Keratinocyte (primary cell): ENCODE data around the gene TNPO3. TPM values are rescaled to one million over a fixed set of nuclear protein-coding genes. Genes with fewer than 3 reads are reported as not detected.

Experiments used
- DNase-seq: peaks from one replicate; pipeline ENCODE4 v3.0.0-alpha.2; 2011; ENCODE audit warnings: low read depth, missing footprints, low spot score
- FAIRE-seq: peaks from 2 replicates; lab custom pipeline; 2011; peaks lifted over from hg19 to GRCh38; lab: Jason Lieb, UNC
- H2AFZ ChIP-seq: 2 replicates; pipeline ENCODE4 v1.6.0; 2012; ENCODE audit warnings: low read length, control low read depth, inconsistent platforms; ENCODE audit not compliant: control insufficient read depth
- H3K27ac ChIP-seq: 2 replicates; pipeline ENCODE4 v1.5.1; 2011; ENCODE audit warnings: low read length; ENCODE audit not compliant: control insufficient read depth, insufficient read depth
- H3K27me3 ChIP-seq: 3 replicates; pipeline ENCODE4 v1.6.0; 2011; ENCODE audit warnings: low read length; ENCODE audit not compliant: control insufficient read depth, insufficient read depth; ENCODE audit errors: extremely low read depth
- H3K36me3 ChIP-seq, 2 experiments: 2 replicates in 1 of 2; 3 replicates in 1 of 2; pipeline ENCODE4 v1.5.1; 2011; ENCODE audit warnings: low read length in 2 of 2, mild to moderate bottlenecking in 1 of 2; ENCODE audit not compliant: control insufficient read depth in 2 of 2, insufficient read depth in 2 of 2; ENCODE audit errors: extremely low read depth in 1 of 2
- H3K4me1 ChIP-seq: 3 replicates; pipeline ENCODE4 v1.5.1; 2011; ENCODE audit warnings: low read length; ENCODE audit not compliant: control insufficient read depth, insufficient read depth; ENCODE audit errors: extremely low read depth
- H3K4me2 ChIP-seq: 3 replicates; pipeline ENCODE4 v1.6.0; 2011; ENCODE audit warnings: low read depth, low read length; ENCODE audit not compliant: control insufficient read depth, insufficient read depth; ENCODE audit errors: extremely low read depth
- H3K4me3 ChIP-seq, 3 experiments: fragments of 200-600 bp in 1 of 3; sonication (generic) in 1 of 3; 2 replicates in 2 of 3; 3 replicates in 1 of 3; pipeline ENCODE4 v1.5.1; 2011 to 2016; ENCODE audit warnings: low read length in 3 of 3, mild to moderate bottlenecking in 3 of 3, control low read depth in 2 of 3, inconsistent platforms in 1 of 3, low read depth in 1 of 3, mixed read lengths in 1 of 3, mixed run types in 1 of 3, moderate library complexity in 1 of 3; ENCODE audit not compliant: control insufficient read depth in 2 of 3, insufficient read depth in 2 of 3; ENCODE audit errors: extremely low read depth in 1 of 3
- H3K79me2 ChIP-seq: 2 replicates; pipeline ENCODE4 v1.6.0; 2012; ENCODE audit warnings: low read length; ENCODE audit not compliant: control insufficient read depth, insufficient read depth
- H3K9ac ChIP-seq: 3 replicates; pipeline ENCODE4 v1.6.0; 2011; ENCODE audit warnings: low read length; ENCODE audit not compliant: control insufficient read depth, insufficient read depth; ENCODE audit errors: extremely low read depth
- H3K9me1 ChIP-seq: 3 replicates; pipeline ENCODE4 v1.6.0; 2011; ENCODE audit warnings: low read length; ENCODE audit not compliant: control insufficient read depth, insufficient read depth; ENCODE audit errors: extremely low read depth
- H3K9me3 ChIP-seq: 2 replicates; pipeline ENCODE4 v1.5.1; 2012; ENCODE audit warnings: low read depth, low read length; ENCODE audit not compliant: control insufficient read depth
- H4K20me1 ChIP-seq: 3 replicates; pipeline ENCODE4 v1.6.0; 2011; ENCODE audit warnings: low read length; ENCODE audit not compliant: control insufficient read depth, insufficient read depth; ENCODE audit errors: extremely low read depth
- EZH2 ChIP-seq: IDR thresholded peaks from one replicate; pipeline ENCODE4 v1.6.1; 2012; ENCODE audit warnings: inconsistent platforms, mild to moderate bottlenecking, low read length, moderate library complexity
- dilution Hi-C: fragments of 300-500 bp; cut with MboI; formaldehyde crosslinking; loops from one replicate; pipeline ENCODE4 v1.7.0; 2020; ENCODE audit warnings: low sequenced_read_pairs; ENCODE audit not compliant: extremely low pct_ligation_motif_present
- polyA plus RNA-seq, 5 experiments: library from polyadenylated mRNA; depleted of rRNA in 3 of 5; stranded (reverse) in 3 of 5; stranded (forward) in 1 of 5; unstranded in 1 of 5; fragments of >200 nt; gene quantifications; 1 replicate in 1 of 5; 2 replicates in 3 of 5; 3 replicates in 1 of 5; pipeline versions ENCODE4 v1.2.1 to v1.2.3, GENCODE V29; 2011 to 2012; ENCODE audit warnings: missing spikeins in 2 of 5, low read depth in 1 of 5, low replicate concordance in 1 of 5
- TF ChIP-seq, protein P1 (sequence below), 3 experiments: IDR thresholded peaks in 1 of 3; conservative IDR thresholded peaks in 1 of 3; optimal IDR thresholded peaks in 1 of 3; 2 replicates in 2 of 3; 3 replicates in 1 of 3; pipeline versions ENCODE3 to v1.5.1; 2011; ENCODE audit warnings: low read length in 3 of 3, mild to moderate bottlenecking in 3 of 3, moderate library complexity in 2 of 3, control low read depth in 1 of 3, inconsistent platforms in 1 of 3; ENCODE audit not compliant: insufficient read depth in 2 of 3; ENCODE audit errors: extremely low read depth in 1 of 3

The TNPO3 gene
- polyA plus RNA-seq, 1 donor (not counting 4 experiments of a cell fraction or from before 2014, with no cell fraction given) = 35.1 TPM

GRCh38 chr7:128941946-128942526, 112.9 kb downstream of the TNPO3 start:
- Histone ChIP-seq H3K9ac (no peak overlapping the region), H3K4me2 (no peak overlapping the region), H3K4me3 (no peak overlapping the region), H3K79me2 (no peaks in the 10 kb centered on the region), H3K9me3 (no peaks in the 10 kb centered on the region), H3K9me1 (no peaks in the 10 kb centered on the region), H3K27ac (no peak overlapping the region), H3K4me1 (no peaks in the 10 kb centered on the region), H3K36me3 (no peaks in the 10 kb centered on the region), H4K20me1 (no peaks in the 10 kb centered on the region), H3K27me3 (peaks cover 17% of the 10 kb centered on the region), H2AFZ (no peak overlapping the region)
- TF ChIP-seq EZH2 = no peak
- TF ChIP-seq, protein P1, sequence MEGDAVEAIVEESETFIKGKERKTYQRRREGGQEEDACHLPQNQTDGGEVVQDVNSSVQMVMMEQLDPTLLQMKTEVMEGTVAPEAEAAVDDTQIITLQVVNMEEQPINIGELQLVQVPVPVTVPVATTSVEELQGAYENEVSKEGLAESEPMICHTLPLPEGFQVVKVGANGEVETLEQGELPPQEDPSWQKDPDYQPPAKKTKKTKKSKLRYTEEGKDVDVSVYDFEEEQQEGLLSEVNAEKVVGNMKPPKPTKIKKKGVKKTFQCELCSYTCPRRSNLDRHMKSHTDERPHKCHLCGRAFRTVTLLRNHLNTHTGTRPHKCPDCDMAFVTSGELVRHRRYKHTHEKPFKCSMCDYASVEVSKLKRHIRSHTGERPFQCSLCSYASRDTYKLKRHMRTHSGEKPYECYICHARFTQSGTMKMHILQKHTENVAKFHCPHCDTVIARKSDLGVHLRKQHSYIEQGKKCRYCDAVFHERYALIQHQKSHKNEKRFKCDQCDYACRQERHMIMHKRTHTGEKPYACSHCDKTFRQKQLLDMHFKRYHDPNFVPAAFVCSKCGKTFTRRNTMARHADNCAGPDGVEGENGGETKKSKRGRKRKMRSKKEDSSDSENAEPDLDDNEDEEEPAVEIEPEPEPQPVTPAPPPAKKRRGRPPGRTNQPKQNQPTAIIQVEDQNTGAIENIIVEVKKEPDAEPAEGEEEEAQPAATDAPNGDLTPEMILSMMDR (optimal IDR thresholded peaks at IDR 0.05 in 1 of 3, IDR thresholded peaks at IDR 0.05 in 1 of 3, conservative IDR thresholded peaks at IDR 0.05 in 1 of 3; ENCODE audit: extremely low read depth in 1 of 3, insufficient read depth in 2 of 3, low read length in 3 of 3) = no peak
- DNase-seq (no peak), FAIRE-seq (no peak)
- dilution Hi-C loops = no loop called here

DNA sequence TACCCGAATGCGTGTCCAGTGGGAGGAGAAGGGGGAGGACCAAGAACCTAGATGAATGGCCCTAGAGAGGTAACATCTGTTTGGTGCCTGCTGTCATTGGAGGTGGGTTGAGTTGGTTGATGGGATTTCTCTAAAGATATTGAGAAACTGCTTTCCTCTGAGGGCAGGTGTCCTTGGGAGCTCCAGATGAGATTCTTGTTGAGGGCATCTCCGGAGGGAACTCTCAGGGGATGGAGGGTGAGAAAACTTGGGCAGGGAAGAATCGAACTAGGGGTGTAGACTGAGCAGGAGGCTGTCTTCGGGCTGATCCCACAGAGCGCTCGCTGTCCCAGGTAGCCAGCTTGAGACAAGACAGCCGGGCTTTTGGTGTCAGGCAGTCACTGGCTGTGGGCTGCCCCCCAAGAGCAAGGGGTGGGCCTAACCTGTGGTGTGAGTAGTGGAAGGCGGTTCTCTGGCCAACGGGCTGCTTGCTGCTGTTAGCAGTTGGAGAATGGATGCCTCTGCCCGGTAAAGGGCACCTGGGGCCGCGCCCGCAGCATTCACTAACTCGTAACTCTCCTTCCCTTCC, 113.5 kb downstream of the TNPO3 start:
- no peak for FAIRE-seq

More for the DNA sequence above, 113.5 kb downstream of the TNPO3 start:
- Histone ChIP-seq H3K4me1 (no peaks in the 10 kb centered on the region), H3K27ac (no peak overlapping the region), H3K9me1 (no peaks in the 10 kb centered on the region), H4K20me1 (no peaks in the 10 kb centered on the region), H3K4me2 (no peak overlapping the region), H3K36me3 (no peaks in the 10 kb centered on the region), H3K4me3 (no peak overlapping the region), H3K27me3 (peaks cover 22% of the 10 kb centered on the region), H3K9me3 (no peaks in the 10 kb centered on the region), H3K79me2 (no peaks in the 10 kb centered on the region), H3K9ac (no peak overlapping the region), H2AFZ (no peak overlapping the region)
- TF ChIP-seq, protein P1 (optimal IDR thresholded peaks at IDR 0.05 in 1 of 3, IDR thresholded peaks at IDR 0.05 in 1 of 3, conservative IDR thresholded peaks at IDR 0.05 in 1 of 3; ENCODE audit: extremely low read depth in 1 of 3, insufficient read depth in 2 of 3, low read length in 3 of 3) = no peak
- no peak for TF ChIP-seq EZH2
- dilution Hi-C loops = no loop called here
- no peak for DNase-seq
